Activated CD8-positive, alpha-beta memory T cell treated with anti-CD3 and anti-CD28 coated beads for 4 hours (primary cell): ENCODE measurements around the gene CDH20.

Source experiments
- DNase-seq, 2 donors: peaks; one replicate each; pipeline ENCODE4 v3.0.0-alpha.2; 2020; ENCODE audit warnings: low read depth in 2 of 2

Gene CDH20

GRCh38 chr18:61426492-61427053 is 93.3 kb downstream of the CDH20 start:
- no peak for DNase-seq

GRCh38 chr18:61428266-61428665 is 95.0 kb downstream of the CDH20 start:
- DNase-seq: no peak

GRCh38 chr18:61432590-61432989 is 99.4 kb downstream of the CDH20 start:
- DNase-seq: no peak

GRCh38 chr18:61435064-61435652 is 101.9 kb downstream of the CDH20 start:
- no peak for DNase-seq

- no peak for DNase-seq
Observed at GRCh38 chr18:61443081-61443725, 110.0 kb downstream of the CDH20 start.

GRCh38 chr18:61448316-61448715 is 115.1 kb downstream of the CDH20 start:
- no peak for DNase-seq

GRCh38 chr18:61459896-61460648 is 126.8 kb downstream of the CDH20 start:
- no peak for DNase-seq

- DNase-seq: no peak
Observed at GRCh38 chr18:61464551-61465142, 131.4 kb downstream of the CDH20 start.

- DNase-seq: no peak
Observed at GRCh38 chr18:61466736-61467135, 133.5 kb downstream of the CDH20 start.

GRCh38 chr18:61470031-61470674 is 136.9 kb downstream of the CDH20 start:
- no peak for DNase-seq

- DNase-seq: no peak
Observed at GRCh38 chr18:61471541-61471940, 138.3 kb downstream of the CDH20 start.

- no peak for DNase-seq
Observed at GRCh38 chr18:61471942-61472341, 138.7 kb downstream of the CDH20 start.

GRCh38 chr18:61474341-61474740 is 141.1 kb downstream of the CDH20 start:
- DNase-seq: no peak

GRCh38 chr18:61474918-61475317 is 141.7 kb downstream of the CDH20 start:
- no peak for DNase-seq

- no peak for DNase-seq
Observed at GRCh38 chr18:61475931-61476330, 142.7 kb downstream of the CDH20 start.

GRCh38 chr18:61489334-61489733 is 156.1 kb downstream of the CDH20 start:
- DNase-seq: no peak

GRCh38 chr18:61496374-61496773 is 163.1 kb downstream of the CDH20 start:
- no peak for DNase-seq

- DNase-seq: no peak
Observed at GRCh38 chr18:61497422-61497821, 164.2 kb downstream of the CDH20 start.

GRCh38 chr18:61502472-61502871 is 169.2 kb downstream of the CDH20 start:
- no peak for DNase-seq

GRCh38 chr18:61503688-61504087 is 170.5 kb downstream of the CDH20 start:
- no peak for DNase-seq

GRCh38 chr18:61528961-61529360 is 195.7 kb downstream of the CDH20 start:
- DNase-seq: no peak

- no peak for DNase-seq
Observed at GRCh38 chr18:61530681-61531080, 197.5 kb downstream of the CDH20 start.
